HT1080 (cell line): ENCODE results near the gene ADAM12. TPM values are rescaled to one million over a fixed set of nuclear protein-coding genes. Genes with fewer than 3 reads are reported as not detected.

Experiments used
- DNase-seq: peaks from one replicate; pipeline ENCODE4 v3.0.0-alpha.2; 2015; ENCODE audit warnings: low read depth
- total RNA-seq: library from RNA; depleted of rRNA; stranded (reverse); fragments of >200 nt; shearing (Covaris generic); gene quantifications from 2 replicates; pipeline ENCODE4 v1.2.3, GENCODE V29; 2014

The ADAM12 gene
- total RNA-seq, 1 experiment from 2014 or later: 0.50 TPM

GRCh38 chr10:126022841-126023240 is 365.4 kb downstream of the ADAM12 start:
- DNase-seq: no peak

GRCh38 chr10:126021833-126022500 is 366.3 kb downstream of the ADAM12 start:
- DNase-seq: no peak

DNA sequence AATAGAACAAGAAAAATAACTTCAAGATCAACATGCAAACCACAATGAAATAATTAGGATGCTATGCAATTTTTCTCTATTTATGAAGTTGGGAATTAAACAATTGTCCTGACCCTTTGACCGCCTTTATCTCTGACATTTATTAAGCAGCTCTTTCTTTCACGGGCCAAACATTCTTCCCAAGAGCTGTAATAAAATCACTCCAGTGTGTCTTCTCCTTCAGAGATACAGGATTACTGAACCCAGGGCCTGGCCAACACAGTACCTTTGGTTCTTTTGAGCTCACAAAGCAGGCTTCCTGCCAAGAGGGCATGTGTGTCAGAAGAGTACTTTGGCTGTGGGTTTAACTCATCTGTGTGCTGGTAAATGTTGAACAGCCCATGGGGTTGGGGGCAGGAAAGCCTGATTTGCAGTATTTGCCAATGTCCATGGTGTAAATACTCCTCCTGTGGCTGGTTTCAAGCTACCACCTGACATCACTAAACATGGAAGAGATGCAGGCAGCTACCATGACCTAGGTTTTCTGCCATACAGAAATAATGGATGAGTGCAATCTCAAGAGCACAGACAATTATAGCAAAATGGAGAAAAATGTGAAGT is 370.2 kb downstream of the ADAM12 start:
- no peak for DNase-seq

DNA sequence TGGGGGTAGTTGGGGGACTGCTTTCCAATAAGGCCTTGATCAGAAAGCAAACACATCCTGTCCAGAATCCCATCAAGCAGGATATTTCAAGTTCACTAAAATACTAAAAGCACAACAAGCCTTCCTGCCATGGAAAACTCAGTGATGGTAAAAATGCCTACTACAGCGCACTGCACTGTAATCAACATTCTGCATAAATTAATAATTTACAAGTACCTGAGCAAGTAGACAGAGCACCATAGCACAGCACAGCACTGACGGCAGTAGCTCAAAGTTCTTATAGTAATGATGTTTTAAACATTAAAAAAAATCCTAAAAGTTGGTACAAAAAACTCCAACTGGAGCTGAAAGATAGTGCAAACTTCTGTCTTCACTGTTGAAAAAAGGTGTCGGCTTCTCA is 371.4 kb downstream of the ADAM12 start:
- DNase-seq: no peak

- DNase-seq: no peak
These were observed 372.0 kb downstream of the ADAM12 start for GRCh38 chr10:126016156-126016805.

DNA sequence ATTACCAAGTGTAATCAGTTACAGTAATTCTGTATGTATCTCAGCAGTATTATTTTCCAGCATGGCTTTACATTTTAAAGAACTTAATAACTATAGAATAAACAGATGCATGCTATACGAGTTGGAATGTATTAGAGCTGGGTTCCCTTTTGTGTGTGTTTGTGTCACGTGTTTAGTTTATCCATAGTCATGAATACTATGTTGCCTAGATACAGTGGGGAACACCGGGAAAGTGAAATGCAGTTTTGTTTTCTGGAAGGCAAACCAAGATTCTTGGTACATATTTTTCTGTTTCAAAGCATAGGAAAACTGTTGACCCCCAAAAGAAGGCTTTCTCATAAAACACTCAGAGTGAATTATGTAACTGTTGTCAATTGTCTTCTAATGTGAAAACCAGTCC is 372.9 kb downstream of the ADAM12 start:
- no peak for DNase-seq

GRCh38 chr10:126014309-126014708 is 374.0 kb downstream of the ADAM12 start:
- peak; percentile 52 for DNase-seq

DNA sequence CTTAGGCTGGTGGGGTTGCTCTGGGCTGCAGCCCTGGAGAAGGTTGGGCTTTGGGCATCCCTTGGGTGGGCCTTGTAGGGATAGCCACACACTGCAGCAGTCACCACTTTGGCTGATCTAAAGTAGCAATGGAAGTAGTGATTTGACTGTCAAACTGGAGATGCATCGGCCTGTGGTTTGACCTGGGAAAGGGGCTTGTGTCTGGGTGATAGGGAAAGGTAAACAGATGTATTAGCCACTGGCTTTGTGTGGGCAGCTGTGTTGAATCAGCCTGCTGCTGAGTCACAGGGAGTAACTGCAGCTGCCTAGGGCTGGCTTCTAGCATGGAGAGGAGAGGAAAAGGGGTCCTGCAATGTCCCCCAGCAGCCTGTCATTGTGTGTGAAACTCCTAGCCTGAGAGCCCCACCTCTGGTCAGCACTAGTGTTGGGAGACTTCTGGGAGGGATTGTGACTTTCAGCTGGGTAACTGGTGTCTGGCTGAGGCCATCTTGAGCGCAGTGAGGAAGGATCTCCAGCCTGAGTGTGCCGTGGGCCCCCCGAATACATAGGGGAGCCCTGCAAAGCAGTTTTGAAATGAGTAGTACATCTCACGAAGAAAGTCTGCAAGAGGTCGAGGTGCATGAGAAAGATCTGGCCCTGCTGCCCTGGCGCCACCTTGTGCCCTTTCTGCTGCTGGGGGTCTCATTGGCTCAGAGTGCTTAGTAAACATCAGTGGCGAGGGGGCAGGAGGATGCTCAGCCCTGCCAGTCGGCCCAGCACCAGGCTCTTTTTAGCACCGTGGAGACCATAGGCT is 374.6 kb downstream of the ADAM12 start:
- DNase-seq: peak; percentile 91

GRCh38 chr10:126012485-126012884 is 375.8 kb downstream of the ADAM12 start:
- DNase-seq: peak; percentile 49

- DNase-seq: no peak
These were observed 376.3 kb downstream of the ADAM12 start for GRCh38 chr10:126011995-126012394.

- DNase-seq: no peak
These were observed 378.6 kb downstream of the ADAM12 start for GRCh38 chr10:126009650-126010049.

GRCh38 chr10:126006906-126007305 is 381.4 kb downstream of the ADAM12 start:
- DNase-seq: no peak

DNA sequence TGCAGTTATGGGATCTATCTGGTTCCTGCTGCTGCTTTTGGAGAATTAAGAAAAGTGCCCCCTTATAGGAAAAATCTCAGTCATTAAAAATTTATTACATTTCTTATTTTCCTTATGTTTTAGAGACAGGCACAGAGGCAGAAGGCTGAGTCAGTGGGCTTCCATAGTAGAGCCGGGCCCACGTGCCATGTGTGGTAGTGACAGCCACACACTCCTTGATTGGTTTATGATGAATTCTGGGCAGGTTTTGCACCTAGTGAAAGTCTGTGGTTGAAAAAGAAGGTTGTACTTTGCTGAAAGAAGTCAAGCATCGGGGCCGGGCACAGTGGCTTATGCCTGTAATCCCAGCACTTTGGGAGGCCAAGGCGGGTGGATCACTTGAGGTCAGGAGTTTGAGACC is 382.0 kb downstream of the ADAM12 start:
- DNase-seq: no peak

GRCh38 chr10:126004752-126005151 is 383.5 kb downstream of the ADAM12 start:
- no peak for DNase-seq

DNA sequence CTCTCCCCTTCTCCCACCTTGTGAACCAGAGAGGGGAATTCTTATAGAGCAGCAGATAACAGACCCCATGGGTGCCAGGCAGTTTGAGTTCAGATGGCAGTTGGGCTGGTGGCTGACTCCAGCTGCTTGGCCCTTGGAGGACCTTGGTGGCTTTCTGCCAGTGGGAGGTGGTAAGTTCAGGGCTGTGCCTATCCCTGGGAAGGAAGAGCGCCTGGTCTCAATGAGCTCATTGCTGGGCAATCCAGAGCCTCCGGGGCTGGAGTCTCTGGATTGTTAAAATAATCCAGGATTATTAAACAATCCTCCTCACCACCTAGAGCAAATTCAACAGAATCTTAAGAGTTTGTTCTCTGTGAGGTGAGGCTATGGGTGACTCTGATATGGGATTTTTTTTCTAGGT is 386.7 kb downstream of the ADAM12 start:
- peak; percentile 10 for DNase-seq

DNA sequence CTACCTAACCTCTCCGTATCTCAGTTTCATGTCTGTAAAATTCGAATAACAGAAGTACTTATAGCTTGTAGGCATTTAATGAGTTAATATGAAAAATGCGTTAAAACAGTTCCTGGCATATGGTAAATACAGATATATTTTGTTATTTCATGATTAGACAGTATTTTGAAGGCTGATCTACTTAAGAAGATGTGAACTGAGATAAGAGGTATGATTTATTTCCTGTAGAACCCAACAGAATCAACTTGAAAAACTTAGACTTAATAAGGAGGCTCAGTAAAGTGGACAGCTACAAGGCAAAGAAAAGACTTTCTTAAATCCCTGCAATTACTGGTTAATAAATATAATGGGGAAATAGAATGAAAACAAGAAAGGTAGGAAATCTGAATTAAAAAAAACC is 388.6 kb downstream of the ADAM12 start:
- DNase-seq: no peak

DNA sequence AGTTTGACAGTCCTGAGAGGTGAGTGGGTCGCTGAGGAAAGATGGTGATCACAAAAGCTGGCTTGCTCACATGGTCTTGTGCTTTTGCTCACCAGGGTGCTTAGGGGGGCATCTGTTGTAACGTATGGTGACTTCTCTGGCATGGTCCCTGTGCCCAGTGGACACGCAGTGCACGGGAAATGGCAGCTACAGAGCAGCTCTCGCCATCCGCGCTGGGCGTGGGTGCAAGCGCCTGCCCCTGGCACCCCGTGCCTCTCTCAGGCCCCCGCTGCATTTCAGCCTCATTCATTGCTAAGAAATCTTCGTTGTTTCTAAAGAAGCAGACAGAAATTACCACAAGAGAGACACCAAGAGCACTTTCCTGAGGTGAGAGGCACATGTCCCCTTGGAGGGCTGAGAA is 390.7 kb downstream of the ADAM12 start:
- no peak for DNase-seq

GRCh38 chr10:125995726-125996304 is 392.5 kb downstream of the ADAM12 start:
- DNase-seq: no peak

DNA sequence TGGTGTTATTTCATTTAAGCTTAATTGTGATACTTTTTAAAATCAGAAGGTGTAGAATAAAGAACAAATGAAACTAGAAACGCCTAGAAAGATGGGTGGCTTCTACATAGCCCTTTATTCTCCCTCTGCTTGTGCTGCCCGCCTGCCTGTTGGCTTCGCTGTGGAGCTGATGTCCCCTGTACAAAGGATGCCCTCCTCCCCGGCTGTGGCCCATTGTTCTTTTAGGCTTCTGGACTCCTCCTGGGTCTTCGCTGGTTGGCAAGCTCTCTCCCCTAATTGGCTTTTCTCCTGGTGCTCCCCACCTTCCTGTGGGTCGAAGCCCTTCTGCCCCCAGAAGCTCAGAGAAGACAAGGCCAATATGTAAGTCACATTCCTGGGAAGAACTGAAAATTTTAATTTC is 393.7 kb downstream of the ADAM12 start:
- no peak for DNase-seq

DNA sequence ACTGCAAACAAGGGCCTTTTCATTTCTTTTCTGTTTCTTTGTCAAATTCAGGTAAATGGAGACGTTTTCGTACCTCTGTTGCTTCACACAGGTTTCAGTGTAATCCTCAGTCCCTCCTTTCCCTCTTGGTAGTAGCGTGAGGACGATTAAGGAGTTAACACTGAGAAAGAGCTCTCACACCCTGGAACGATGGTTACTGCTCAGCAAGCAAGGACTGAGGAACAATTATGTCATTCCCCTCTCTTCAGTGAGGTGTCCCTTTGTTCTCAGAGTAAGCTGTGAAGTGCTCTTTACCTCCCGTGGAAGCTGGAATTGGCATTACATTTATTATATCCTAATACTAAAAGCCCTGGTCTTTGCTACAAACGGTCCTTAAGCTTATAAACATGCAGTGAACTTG is 396.0 kb downstream of the ADAM12 start:
- no peak for DNase-seq

DNA sequence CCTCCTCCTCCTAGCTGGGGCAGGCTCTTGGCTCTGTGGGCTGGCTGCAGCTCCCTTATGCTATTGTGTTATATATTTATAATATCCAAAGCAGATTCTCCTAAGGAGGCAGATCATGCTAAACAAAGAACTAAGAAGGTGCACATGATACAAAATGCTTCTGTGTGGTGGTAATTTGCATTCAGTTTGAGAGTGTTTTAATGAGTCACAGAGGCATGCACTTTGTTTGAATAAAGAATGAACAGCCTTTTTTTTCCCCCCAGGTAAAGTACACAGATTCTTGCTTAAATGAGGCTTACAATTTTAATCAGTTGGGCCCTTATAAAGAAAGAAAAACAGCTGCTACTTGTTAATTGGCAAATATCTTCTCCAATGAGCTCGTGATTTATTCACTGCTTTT is 396.9 kb downstream of the ADAM12 start:
- no peak for DNase-seq

DNA sequence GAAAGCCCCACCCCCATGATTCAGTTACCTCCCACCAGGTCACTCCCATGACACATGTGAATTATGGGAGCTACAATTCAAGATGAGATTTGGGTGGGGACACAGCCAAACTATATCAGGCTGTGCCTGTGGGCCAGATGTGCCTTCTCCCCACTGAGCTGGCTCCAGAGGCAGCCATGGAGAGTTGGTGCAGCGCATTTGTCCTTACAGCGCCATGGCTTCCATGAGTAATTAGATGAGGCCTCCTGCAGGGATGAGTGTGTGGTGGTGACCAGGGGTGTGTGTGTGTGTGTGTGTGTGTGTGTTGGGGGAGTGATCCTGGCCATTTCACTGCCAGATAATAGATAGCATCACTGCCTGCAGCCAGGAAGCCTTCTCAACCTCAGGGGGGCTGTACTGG is 397.3 kb downstream of the ADAM12 start:
- no peak for DNase-seq
